Activated CD4-positive, alpha-beta T cell treated with anti-CD3 and anti-CD28 coated beads, Interleukin-2, amount 10 ng/mL, durations not matched to agents 7 days and 5 days (primary cell): Measurements from ENCODE around the gene ACOXL. TPM values are rescaled to one million over a fixed set of nuclear protein-coding genes. Genes with fewer than 3 reads are reported as not detected.
"Not testable (repeated sequence)": the region's sequence is repeated elsewhere in the genome, so short reads cannot be mapped to it uniquely, and the experiment has no call there.

Experiments used
- CTCF ChIA-PET: fragments of 350-600 bp; sonication (Branson Sonifier 250); formaldehyde crosslinking; loops from one replicate; lab custom pipeline; 2021; ENCODE audit warnings: antibody characterized with exemption; lab: Charles Lee
- POLR2A ChIA-PET: fragments of 350-600 bp; sonication (Branson Sonifier 250); formaldehyde crosslinking; loops from one replicate; lab custom pipeline; 2021; ENCODE audit warnings: antibody characterized with exemption; lab: Charles Lee
- DNase-seq: peaks from one replicate; pipeline ENCODE4 v3.0.0-alpha.2; 2020
- H3K27ac Mint-ChIP-seq: one replicate; pipeline ENCODE4 v1.8.0; 2021; ENCODE audit warnings: mild to moderate bottlenecking, moderate library complexity, mixed read lengths
- H3K27me3 Mint-ChIP-seq: one replicate; pipeline ENCODE4 v1.8.0; 2021; ENCODE audit warnings: mixed read lengths
- H3K36me3 Mint-ChIP-seq: one replicate; pipeline ENCODE4 v1.8.0; 2021; ENCODE audit warnings: low read depth, mixed read lengths
- H3K4me1 Mint-ChIP-seq: one replicate; pipeline ENCODE4 v1.8.0; 2021; ENCODE audit warnings: mixed read lengths
- H3K4me3 Mint-ChIP-seq: one replicate; pipeline ENCODE4 v1.8.0; 2021; ENCODE audit warnings: mild to moderate bottlenecking, moderate library complexity, mixed read lengths
- H3K9me3 Mint-ChIP-seq: one replicate; pipeline ENCODE4 v1.8.0; 2021; ENCODE audit warnings: mixed read lengths
- total RNA-seq, 2 experiments: library from RNA; stranded (reverse); gene quantifications; one replicate each; pipeline ENCODE4 v1.2.3, GENCODE V29; 2021

Gene ACOXL
- total RNA-seq = under 1 TPM in 1 of 2 experiments, not detected in 1; 0.15 TPM

GRCh38 chr2:110732422-110733413, at the start of gene ACOXL:
Gene ACOXL (plus strand): TSS chr2:110732573. CDS start chr2:110768390, 35,817 bp downstream.
- POLR2A ChIA-PET = no interaction called here
- H3K36me3 Mint-ChIP-seq = no peaks in the 10 kb centered on the region
- peak within 1 kb of the TSS; percentile 55 for H3K4me3 Mint-ChIP-seq
- no peak within 1 kb of the TSS for H3K27ac Mint-ChIP-seq
- H3K9me3 Mint-ChIP-seq = peaks cover 2% of the 10 kb centered on the region
- peaks cover 14% of the 10 kb centered on the region for H3K4me1 Mint-ChIP-seq
- CTCF ChIA-PET = interaction anchor here (1.1 to 1.6 kb wide), 2 partner anchors 13 to 16 kb away, joined by 3 to 4 read pairs; no protein-coding TSS in a partner anchor
- DNase-seq = peak; percentile 24
- peaks cover 79% of the 10 kb centered on the region for H3K27me3 Mint-ChIP-seq

- H3K9me3 Mint-ChIP-seq = peaks cover 3% of the 10 kb centered on the region
- H3K4me1 Mint-ChIP-seq = peaks cover 13% of the 10 kb centered on the region
- CTCF ChIA-PET = no interaction called here
- H3K27ac Mint-ChIP-seq = no peak overlapping the region
- no peak for DNase-seq
- H3K36me3 Mint-ChIP-seq = no peaks in the 10 kb centered on the region
- POLR2A ChIA-PET = no interaction called here
- peaks cover 28% of the 10 kb centered on the region for H3K27me3 Mint-ChIP-seq
- H3K4me3 Mint-ChIP-seq = no peak overlapping the region
These were observed 49.5 kb upstream of the ACOXL start for GRCh38 chr2:110682872-110683271.

GRCh38 chr2:110687775-110688484, 44.4 kb upstream of the ACOXL start:
- H3K4me1 Mint-ChIP-seq, DNase-seq, POLR2A ChIA-PET, H3K36me3 Mint-ChIP-seq, H3K9me3 Mint-ChIP-seq, H3K4me3 Mint-ChIP-seq, H3K27ac Mint-ChIP-seq: not testable (repeated sequence)
- CTCF ChIA-PET = interaction anchor here (0.8 to 1.6 kb wide), 2 partner anchors 9 to 37 kb away, joined by 3 to 7 read pairs; partner anchors contain the start of gene BUB1
- H3K27me3 Mint-ChIP-seq = peaks cover 44% of the 10 kb centered on the region

- CTCF ChIA-PET = no interaction called here
- Mint-ChIP-seq H3K4me1 (no peaks in the 10 kb centered on the region), H3K9me3 (peaks cover 9% of the 10 kb centered on the region), H3K27me3 (peaks cover 44% of the 10 kb centered on the region), H3K36me3 (peaks cover 2% of the 10 kb centered on the region), H3K4me3 (no peak overlapping the region), H3K27ac (no peak overlapping the region)
- no peak for DNase-seq
- POLR2A ChIA-PET = no interaction called here
These were observed 43.7 kb upstream of the ACOXL start for GRCh38 chr2:110688594-110689091.

DNA sequence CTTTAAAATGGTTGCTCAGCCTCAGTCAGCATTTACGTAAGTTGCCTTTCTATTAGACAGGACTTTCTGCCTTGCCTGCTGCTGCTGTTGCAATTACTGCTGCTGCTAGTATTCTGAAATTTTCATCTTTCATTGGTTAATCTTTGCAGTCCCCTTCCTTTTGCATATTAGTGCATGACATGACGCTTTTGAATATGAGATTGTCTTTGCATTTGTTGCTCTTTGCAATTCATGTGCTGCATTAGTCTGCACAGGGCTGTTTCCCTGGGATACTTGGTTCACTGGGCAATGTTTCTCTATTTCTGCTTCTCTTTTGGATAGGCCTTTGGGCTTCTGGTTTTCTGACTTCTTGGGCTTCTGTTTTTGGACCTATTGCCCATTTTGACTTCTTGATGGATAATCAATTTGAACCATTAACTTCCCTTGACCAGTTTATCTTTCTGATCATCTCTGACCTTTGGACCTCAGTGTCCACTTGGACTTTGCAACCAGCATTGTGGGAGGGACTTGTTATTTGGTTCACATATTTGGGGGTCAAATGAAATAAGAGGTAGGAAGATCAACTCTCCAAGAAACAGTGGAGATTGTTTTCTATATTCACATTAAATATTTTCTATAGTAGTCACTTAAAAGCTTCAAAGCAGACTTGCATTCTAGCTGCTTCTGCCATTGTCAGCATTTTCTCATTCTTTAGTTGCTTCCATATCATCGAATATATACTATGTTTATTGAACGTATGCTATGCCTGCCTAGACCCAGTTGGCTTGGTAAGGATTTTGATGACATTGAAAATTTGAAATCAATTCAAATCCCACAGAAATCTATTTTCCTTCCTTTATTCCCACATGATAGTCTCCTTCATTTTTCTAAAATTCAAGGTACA, 42.0 kb upstream of the ACOXL start:
- no peak for DNase-seq
- ChIA-PET POLR2A (no interaction called here), CTCF (interaction anchor here (1.0 kb wide), 1 partner anchor 10 kb away, joined by 4 read pairs; no protein-coding TSS in a partner anchor)
- Mint-ChIP-seq H3K4me1 (peaks cover 4% of the 10 kb centered on the region), H3K27ac (no peak overlapping the region), H3K27me3 (peaks cover 36% of the 10 kb centered on the region), H3K4me3 (no peak overlapping the region), H3K36me3 (peaks cover 2% of the 10 kb centered on the region), H3K9me3 (peaks cover 9% of the 10 kb centered on the region)

- Mint-ChIP-seq H3K4me3 (no peak overlapping the region), H3K36me3 (peaks cover 2% of the 10 kb centered on the region), H3K9me3 (peaks cover 8% of the 10 kb centered on the region), H3K4me1 (peaks cover 7% of the 10 kb centered on the region), H3K27ac (no peak overlapping the region), H3K27me3 (peaks cover 27% of the 10 kb centered on the region)
- CTCF ChIA-PET = no interaction called here
- DNase-seq = no peak
- POLR2A ChIA-PET = no interaction called here
These were observed 40.6 kb upstream of the ACOXL start for GRCh38 chr2:110691612-110692258.

GRCh38 chr2:110695146-110695898, 37.1 kb upstream of the ACOXL start:
- H3K4me1 Mint-ChIP-seq, POLR2A ChIA-PET, CTCF ChIA-PET, H3K9me3 Mint-ChIP-seq, DNase-seq, H3K4me3 Mint-ChIP-seq, H3K27ac Mint-ChIP-seq, H3K36me3 Mint-ChIP-seq: not testable (repeated sequence)
- peaks cover 19% of the 10 kb centered on the region for H3K27me3 Mint-ChIP-seq

GRCh38 chr2:110698253-110698652, 34.1 kb upstream of the ACOXL start:
- H3K9me3 Mint-ChIP-seq, DNase-seq, POLR2A ChIA-PET, CTCF ChIA-PET, H3K27ac Mint-ChIP-seq, H3K36me3 Mint-ChIP-seq, H3K4me1 Mint-ChIP-seq, H3K4me3 Mint-ChIP-seq: not testable (repeated sequence)
- H3K27me3 Mint-ChIP-seq = peaks cover 17% of the 10 kb centered on the region

GRCh38 chr2:110702514-110703380, 29.6 kb upstream of the ACOXL start:
- H3K9me3 Mint-ChIP-seq = no peaks in the 10 kb centered on the region
- no peak for DNase-seq
- CTCF ChIA-PET = no interaction called here
- H3K27me3 Mint-ChIP-seq = peaks cover 41% of the 10 kb centered on the region
- no peaks in the 10 kb centered on the region for H3K4me1 Mint-ChIP-seq
- no peak overlapping the region for H3K27ac Mint-ChIP-seq
- H3K36me3 Mint-ChIP-seq = no peaks in the 10 kb centered on the region
- no peak overlapping the region for H3K4me3 Mint-ChIP-seq
- POLR2A ChIA-PET = no interaction called here

- no peaks in the 10 kb centered on the region for H3K4me1 Mint-ChIP-seq
- no peak for DNase-seq
- H3K27ac Mint-ChIP-seq = no peak overlapping the region
- H3K27me3 Mint-ChIP-seq = peaks cover 63% of the 10 kb centered on the region
- H3K9me3 Mint-ChIP-seq = no peaks in the 10 kb centered on the region
- POLR2A ChIA-PET = no interaction called here
- H3K36me3 Mint-ChIP-seq = no peaks in the 10 kb centered on the region
- no peak overlapping the region for H3K4me3 Mint-ChIP-seq
- CTCF ChIA-PET = no interaction called here
These were observed 24.9 kb upstream of the ACOXL start for GRCh38 chr2:110707386-110707965.
